NCI-H526 (cell line): Measurements from ENCODE around the gene AP1AR.
A peak's percentile ranks its signal among the peaks of the same experiment; 100 is the strongest.

ENCODE experiments used
- DNase-seq, 2 experiments: peaks; one replicate each; lab custom pipeline; 2025; lab: John Stamatoyannopoulos, UW

AP1AR gene

DNA sequence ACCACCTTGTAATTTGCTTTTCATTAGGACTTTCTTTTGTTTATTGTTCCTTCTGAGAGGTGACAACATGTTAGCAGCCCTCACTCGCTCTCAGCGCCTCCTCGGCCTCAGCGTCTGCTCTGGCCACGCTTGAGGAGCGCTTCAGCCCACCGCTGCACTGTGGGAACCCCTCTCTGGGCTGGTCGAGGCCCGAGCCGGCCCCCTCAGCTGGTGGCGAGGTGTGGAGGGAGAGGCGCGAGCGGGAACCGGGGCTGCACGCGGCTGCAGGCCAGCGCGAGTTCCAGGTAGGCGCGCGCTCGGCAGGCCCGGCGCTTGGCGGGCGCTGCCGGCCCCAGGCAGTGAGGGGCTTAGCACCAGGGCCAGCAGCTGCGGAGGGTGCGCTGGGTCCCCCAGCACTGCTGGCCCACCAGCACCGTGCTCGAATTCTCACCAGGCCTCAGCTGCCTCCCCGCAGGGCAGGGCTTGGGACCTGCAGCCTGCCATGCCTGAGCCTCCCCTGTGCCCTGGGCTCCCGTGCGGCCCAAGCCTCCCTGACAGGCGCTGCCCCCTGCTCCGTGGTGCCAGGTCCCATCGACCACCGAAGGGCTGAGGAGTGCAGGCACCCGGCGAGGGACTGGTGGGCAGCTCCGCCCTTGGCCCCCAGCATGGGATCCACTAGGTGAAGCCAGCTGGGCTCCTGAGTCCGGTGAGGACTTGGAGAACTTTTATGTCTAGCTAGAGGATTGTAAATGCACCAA is 9.2 kb upstream of the AP1AR start:
- no peak for DNase-seq

DNA sequence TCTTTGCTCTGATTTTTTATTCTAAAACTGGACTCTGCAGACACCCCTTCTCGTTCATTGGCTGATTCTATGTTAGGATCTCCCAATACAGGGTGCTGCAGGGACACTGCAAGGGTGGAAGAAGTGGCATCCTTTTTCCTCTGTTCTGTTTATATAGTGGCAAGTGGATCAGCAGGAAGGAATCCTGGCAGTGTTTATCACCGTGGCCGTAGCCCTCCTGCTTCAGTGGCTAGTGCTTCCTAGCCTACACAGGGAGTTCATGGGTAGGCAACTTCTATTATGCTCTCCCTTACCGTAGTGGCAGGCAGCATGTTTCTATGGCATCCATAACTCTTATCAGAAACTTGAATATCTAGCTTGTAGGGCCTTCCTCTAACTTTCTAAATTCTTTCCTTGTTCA is 6.4 kb upstream of the AP1AR start:
- no peak for DNase-seq

DNA sequence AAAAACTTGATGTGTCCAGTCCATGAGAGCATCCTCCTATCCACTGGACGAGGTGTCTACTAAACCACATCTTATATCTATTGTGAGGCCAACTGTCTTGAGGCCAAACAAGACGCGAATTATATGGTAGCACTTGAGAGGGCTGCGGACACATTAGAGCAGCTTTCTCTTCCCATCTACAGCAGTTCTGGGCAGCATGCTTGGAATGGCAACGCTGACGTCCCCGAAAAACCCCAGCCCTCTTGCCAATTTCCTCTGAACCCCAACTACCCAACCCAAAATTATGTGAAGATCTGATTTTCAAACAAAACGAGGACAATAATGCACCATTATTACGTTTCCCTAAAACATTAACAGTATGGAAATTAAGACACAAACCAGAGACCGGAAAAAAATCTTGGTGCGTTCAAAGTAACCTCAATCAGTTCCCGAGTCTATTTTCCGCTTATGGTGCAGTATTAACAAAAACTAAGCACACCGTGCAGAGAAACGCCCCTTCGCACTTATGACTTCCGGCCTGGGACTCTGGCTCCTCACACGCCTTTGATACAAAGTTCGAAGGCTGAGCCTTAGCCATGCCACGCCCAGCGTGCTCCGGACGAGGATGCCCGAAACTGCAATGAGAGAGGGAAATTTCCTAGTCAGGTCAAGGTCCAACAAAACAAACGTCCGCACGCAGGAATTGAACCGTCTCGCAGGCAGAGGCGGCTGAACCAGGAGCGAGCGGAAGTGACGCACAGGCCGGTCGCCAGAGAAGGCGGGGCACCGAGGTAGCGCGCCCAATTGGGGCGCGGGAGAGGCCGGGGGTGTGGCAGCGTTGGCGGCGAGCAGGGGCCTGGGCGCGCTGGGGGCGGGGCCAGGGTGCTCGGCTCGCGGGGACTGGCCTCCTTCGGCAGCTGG is 458 bp upstream of the AP1AR start:
- peak; percentile 93 to 98 for DNase-seq

DNA sequence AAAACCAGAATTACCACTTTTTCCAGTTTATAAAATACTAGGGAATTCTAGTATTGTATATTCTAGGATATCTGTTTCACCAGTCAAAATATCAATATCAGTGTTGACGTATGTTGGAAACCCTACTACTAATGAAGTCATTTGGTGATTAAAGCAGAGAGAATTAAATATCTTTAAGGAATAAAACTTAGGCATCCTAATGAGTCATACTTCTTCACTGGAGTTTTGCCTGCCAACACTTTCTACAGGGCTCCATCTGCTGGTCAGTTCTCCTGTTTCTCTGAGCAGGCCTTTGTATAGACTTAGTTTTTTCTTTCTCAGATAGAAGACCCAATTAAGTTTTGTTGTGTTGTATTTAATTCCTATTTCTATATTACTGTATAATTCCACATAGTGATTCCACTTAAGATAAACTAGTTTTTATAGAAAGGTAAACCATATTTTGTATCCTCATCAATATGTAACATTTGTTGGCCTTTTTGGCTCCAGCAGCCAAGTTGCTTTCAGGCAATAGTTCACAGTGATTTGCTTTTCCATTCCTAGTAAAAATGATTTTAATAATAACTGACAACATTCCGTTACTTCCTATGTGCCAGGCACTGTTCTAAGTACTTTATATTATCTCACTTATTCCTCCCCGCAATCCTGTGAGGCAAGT is 3.5 kb downstream of the AP1AR start:
- DNase-seq = peak; percentile 25 to 66

DNA sequence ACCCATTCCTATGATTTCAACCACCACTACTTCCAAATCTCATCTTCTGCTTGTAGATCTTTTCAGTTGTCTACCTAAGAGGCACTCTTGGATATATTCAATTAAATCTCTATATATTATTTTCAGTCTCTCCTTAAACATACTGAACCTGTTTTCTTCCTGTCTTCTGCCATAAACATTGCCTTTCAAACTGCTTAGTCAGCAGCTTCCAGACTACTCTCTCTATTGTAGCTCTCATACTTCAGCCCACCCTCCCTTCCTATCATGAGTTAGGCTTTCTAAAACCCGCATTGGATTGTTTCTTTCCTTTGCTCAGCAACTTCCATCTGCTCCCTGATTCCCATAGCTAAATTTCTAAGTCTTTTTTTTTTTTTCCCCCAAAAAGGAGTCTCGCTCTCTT is 4.5 kb downstream of the AP1AR start:
- DNase-seq = no peak

DNA sequence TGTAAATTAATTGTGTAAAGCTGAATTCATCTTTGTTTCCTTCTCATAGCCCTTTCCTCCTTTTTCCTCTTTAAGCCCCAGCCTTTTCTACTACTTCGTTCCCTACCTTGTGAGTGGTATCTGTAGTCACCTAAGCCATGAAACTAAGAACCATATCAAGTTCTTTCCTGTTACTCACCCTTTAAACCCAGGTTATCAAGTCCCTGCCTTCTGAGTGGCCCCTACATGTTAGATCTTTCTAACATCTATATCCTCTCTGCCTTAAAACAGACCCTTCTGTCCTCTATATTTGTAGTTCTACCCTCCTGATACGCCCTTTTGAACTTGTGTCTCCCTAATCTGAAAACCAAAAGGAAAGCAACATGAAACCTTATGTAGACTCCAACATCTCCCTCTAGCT is 7.2 kb downstream of the AP1AR start:
- DNase-seq = no peak

DNA sequence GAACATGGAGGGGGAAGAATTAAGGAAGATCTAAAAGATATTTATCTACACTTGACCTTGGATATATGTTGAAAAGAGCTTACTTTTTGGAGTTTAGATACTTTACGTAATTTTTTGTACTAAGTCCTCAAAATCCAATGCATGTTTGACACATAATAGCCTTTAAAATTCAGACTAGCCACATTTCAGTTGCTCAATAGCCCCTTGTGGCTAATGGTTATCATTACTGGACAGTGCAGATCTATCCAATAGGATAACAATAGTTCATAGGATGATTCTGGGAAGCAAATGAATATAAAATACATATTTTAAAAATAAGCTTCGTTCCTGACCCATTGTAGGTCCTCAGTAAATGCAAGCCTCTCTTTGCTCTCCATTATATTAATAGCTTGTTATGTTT is 13.8 kb downstream of the AP1AR start:
- no peak for DNase-seq

DNA sequence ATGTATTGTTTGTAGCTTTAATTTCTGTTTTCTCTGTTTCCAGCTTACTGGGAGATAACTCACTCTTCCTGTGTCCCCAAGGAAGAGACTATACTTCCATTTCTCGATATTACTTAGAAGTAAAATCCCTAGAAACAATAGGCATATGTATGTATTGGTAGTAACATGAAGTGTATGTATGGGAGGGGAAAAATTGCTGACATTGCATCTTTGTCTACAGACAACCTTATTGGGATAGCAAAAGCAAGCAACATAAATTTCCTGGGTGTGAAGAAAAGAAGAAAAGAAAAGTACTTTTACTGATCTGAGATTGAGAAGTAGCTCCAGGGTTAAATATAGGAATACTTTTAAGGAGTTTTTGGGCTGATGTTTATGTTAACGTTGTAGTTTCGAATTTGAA is 15.4 kb downstream of the AP1AR start:
- no peak for DNase-seq

DNA sequence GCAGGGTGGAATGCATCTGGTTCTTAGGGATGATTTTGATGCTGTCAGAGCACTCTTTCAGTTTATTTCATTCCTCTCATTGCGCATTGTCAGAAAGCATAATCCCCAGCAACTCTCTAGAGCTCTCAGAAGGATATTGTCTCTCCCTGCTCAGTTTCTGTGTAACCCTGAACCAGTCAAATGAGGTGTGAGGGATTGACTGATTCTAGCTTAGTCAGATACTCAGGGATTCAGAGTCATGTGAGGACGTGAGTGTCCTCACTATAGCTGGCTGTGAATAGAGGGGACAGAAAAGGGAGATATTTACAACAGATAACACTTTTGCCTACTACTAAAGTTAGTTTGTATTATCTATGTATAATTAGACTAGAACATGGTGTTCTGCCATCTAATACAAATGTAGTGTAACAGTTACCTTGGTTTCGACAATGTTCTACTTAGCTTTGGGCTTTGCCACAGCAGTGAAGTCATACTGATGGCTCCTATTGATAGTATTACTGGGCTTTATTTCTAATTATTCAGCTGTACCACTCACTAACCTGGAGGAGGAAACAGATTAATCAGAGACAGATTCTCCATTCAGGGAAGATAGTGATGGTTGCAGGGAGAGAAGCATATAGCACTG is 19.5 kb downstream of the AP1AR start:
- DNase-seq = no peak

DNA sequence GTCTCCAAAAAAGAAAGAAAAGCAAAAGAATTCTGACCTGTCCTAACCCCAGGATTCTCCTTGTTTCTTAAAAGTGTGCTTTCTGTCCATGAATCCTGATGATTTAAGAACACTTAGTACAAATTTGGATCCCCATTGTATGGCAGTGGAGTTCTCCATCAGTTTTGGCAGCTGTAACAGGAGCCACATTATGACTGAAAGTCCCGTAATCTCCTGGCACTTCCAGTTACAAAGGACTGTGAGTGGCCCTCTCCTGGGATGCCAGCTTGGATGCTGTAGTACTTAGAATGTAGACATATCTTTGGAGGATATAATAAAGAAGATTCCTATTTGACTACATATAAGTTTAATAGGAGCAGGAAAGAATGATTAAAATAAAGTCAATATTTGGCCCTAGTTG is 20.6 kb downstream of the AP1AR start:
- DNase-seq = no peak

DNA sequence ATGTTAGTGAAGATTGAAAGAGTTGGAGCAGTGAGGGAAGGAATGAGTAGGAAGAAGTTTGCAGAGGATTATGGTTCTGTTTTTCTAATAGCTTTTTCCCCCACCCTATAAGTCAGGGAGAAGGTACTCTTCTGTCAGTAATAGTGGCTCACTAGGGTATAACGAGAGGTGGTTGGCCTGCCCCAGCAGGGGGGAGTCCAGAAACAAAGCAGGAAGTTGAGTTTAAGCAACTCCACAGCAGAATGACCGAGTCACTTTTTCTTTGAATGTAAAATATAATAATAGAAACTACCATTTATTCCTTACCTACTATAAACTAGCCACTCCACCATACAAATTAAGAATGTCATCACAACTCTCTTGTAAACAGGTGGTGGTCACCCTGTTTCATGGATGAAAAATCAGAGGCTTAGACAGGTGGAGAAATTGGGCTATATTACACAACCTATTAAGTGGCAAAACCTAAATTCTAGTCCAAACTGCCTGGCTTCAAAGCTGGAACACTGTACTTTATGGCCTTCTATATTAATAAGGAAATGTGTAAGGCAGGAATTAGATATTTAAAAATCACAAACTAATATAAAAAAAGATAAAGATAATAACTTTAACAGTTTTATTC is 21.9 kb downstream of the AP1AR start:
- no peak for DNase-seq

DNA sequence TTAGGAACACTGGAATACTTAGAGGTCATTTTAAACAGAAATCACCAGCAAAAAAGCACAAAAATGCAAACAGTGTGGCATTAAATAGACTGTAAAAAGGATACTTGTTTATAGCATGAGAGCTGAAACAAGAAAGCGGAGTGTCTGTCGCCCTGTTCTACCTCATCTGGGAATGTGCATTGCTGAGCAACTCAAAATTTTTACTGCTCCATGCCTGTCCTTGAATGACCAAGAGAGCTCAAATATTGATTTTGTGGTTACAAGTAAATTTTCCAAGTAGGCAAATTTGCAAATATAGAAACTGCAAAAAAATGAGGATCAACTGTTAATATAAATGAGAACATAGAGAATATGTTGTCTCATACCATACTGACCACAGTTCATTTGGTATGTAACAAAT is 25.5 kb downstream of the AP1AR start:
- peak; percentile 42 for DNase-seq

DNA sequence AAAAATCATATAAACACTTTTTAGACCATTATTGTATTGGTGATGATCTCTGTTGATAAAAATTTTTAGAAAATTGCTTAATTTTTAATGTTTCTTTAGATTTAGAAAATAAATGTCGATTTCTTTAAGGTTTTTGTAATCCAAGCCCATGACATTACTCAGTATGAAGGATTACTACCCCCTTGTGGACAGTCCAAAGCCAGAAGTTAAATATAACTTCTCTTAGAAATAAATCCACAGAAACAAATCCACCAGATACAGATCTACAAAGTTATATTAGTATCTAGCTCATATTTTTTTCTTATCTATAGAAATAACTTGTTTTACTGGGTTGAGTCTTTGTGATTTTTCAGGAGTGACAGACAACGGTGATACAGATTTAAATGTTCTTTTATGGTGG is 35.2 kb downstream of the AP1AR start:
- DNase-seq = peak in 1 of 2 experiments; percentile 22

DNA sequence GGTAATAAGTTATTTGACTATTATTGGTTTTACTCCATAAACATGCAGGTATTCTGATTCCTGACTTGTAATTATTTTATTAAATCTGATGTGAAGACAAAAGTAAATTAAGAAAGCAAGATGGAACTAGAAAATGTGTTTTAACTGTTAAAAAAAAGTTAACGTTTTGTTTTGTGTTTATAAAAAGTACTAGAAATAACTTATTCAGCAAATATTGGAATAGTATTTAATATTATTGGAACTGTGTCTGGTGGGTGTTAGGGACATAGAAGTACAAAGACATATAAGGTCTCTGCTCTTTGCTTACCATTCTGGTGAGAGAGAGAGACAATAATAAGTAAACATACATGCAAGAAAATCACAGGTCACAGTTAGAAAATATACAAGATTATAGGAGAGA is 38.5 kb downstream of the AP1AR start:
- no peak for DNase-seq

DNA sequence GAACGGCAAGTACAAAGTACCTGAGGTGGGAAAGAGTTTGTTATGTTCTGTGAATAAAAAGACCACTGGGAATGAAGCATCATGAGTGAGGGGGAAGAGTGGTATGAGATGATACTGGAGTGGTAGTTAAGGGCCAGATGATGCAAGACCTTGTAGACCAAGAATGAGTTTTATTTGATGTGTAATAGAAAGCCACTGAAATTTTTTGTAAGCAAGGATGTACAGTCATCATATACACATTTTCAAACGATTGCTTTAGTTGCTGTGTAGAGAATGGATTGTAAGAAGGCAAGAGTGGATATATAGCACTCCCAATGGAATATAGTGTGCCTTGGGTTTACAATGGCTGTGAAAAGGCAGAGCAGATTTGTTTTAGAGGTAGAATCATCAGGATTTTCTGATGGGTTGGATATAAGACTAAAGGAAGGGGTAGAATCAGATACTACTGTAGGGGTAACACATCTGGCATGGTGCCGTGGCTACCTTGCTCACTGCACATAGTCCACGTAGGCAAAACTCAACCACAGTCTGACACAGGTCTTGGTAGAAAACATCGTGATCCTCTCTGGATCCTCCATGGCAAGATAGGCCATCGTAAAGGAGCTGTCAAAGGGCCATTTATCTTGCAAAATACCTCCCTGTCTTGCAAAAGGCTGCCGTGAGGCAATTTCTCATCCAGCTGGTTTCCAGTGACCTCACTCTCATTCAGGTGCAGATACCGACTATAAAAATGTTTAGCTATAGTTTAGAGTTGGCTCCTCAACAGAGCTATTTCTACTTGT is 39.2 kb downstream of the AP1AR start:
- no peak for DNase-seq

DNA sequence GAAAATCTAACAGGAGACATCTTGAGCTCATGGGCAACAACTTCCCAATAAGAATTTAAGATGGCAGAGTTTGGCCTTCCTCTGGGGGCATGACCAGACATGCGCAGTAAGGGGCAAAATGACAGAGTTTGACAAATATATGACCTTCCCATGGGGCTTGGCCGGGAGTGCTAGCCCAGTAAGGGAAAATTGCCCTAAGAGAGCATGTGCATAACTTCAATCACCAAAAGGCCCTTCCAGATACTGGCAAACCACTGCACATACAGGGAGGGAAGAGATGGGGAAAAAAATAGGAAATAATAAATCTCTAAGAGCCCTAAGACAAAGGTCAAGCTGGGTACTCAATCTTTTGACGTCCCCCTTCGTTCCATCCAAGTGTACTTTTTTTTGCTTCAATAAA is 40.7 kb downstream of the AP1AR start:
- DNase-seq = no peak

DNA sequence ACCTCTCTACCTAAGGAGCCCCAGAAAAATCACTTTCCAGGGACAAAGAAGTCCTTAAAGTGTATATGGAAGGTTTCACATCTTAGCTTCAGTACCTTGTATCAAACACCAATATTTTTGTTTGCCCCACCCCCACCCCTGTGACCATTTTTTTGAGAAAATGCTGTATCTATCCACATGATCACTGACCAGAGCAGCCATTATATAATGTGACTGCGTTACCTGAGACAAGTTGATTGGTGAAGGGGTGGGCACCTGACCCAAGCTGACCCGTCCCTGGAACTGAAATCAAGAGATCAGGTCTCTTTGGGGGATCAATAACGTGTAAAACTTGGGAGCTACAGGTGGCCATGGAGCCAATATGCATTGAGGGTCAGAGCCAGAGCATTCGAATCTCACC is 43.4 kb downstream of the AP1AR start:
- DNase-seq = no peak

DNA sequence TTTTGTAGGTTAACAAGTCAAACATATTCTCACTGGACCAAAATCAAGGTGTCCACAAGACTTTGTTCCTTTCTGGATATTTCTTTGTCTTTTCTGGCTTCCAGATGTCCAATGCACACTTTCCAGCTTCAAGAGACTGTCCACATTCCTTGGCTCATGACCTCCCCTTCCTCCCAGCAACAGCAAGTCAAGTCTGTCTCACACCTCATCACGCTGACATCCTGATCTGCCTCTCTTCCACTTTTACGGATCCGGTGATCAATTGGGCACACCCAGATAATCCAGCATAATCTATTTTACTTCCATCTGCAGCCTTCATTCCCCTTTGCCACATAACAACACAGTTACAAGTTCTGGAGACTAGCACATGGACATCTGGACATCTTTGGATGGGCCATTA is 44.5 kb downstream of the AP1AR start:
- DNase-seq = no peak

DNA sequence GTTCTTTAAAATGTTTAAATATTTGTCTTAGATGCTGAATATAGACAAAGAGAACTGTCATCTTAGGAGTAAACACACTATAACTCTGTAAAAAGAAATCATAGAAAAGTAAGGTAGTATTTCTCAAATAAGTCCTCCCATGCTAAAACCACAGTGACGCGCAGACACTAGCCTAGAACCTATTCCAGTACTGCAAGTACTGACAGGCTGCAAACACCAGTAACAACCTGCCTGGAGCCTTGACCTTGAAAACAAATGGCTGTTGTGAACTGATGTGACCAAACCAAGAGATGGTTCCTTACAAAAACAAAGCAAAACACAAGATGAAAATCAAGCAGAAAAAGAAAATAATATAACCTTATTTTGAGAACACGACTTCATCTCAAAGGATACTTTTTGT is 45.6 kb downstream of the AP1AR start:
- no peak for DNase-seq

DNA sequence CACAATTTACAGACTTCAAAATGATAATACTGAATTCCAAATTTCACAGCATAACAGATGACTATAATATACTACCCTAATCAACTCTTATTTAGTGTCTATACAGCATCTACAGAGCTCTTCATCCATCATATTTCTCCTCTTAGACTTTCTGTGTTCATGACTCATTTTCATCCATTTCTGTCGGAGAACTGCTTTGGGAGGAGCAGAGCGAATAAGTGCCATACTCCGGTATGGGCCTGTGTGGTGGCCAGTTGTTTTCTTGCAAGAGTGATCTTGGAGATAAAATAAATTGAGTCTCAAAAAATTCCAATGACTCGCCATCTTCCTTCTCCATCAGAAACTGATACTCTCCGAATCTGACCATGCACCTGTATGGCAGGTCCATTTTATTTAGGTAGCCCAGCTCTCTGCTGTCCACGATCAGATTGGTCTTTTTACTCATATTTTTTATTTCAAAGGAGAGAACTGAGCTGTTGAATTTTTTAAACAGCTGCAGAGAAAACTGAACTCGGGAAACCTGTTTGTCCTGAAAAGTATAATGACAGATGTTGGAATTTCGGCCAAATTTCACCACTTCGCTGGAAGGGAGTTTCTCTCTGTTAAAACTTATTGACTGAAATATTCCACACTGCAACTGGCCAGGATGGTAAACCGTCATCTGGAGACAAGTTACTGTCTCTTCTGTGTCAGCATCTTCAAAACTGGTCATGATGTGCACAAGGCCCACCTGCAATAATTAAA is 46.3 kb downstream of the AP1AR start:
- DNase-seq = no peak
